ENCODE data around the gene MPV17L2. TPM values are rescaled to one million over a fixed set of nuclear protein-coding genes. Genes with fewer than 3 reads are reported as not detected.
A peak's percentile ranks its signal among the peaks of the same experiment; 100 is the strongest.

The MPV17L2 gene
- total and polyA plus RNA-seq, 2 donors (not counting 3 experiments of a cell fraction or from before 2014, with no cell fraction given) = 13.8 to 27.6 TPM

DNA sequence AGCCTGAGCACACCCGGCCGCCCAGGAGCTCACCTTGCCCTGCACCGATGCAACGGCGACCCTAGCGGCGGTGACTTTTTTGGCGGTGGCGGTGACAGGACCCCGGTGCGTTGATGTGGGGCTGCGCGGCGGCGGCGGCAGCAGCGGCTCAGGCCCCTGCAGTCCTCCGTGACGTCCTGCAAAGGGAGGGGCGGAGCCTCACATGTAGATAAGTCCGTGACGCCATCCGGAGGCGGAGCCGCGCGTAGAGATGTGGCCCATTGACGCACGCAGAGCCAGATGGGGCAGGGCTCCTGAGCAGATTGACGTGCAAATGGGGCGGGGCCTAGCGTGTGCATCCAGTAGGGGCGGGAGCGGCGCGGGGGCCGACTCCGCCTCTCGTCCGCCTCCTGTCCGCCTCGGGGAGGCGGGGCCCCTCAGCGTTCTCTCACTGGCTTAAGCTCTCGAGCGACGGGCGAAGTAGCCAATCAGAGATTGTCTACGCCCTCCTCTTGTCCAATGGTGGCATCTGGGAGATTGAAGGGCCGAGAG is 10.9 kb downstream of the MPV17L2 start, which contains the start of gene RAB3A:
Gene RAB3A (minus strand): TSS at position 180 of the 531 bp plus-strand sequence. CDS start 1,302 bp downstream, outside the sequence.
- DNase-seq (ENCODE audit: low read depth, low spot score) (peak; percentile 100), FAIRE-seq (peak; percentile 99)
- H2AFZ ChIP-seq (ENCODE audit: low read depth, low read length) = peak within 1 kb of the TSS; percentile 78
- peak within 1 kb of the TSS; percentile 46 to 81 (median 75) for H3K4me3 ChIP-seq (replicated peaks in 1 of 3; ENCODE audit: insufficient read depth in 1 of 3, low read depth in 1 of 3, low read length in 3 of 3)
- intact Hi-C loops (cut with micrococcal nuclease) (loop anchor here (1.0 to 2.0 kb wide), 3 partner anchors 11 to 119 kb away; partner anchors contain the start of genes LSM4, MPV17L2 and PIK3R2), dilution Hi-C loops (cut with MboI; ENCODE audit: extremely low pct_ligation_motif_present, low sequenced_read_pairs) (no loop called here)
- no peaks in the 10 kb centered on the region for H4K20me1 ChIP-seq (replicated peaks; ENCODE audit: control insufficient read depth, extremely low read depth, insufficient read depth, low read length)
- ChIA-PET POLR2A (interaction anchor here (1.1 kb wide), 1 partner anchor 78 kb away, joined by 5 read pairs; the partner anchor contains the start of gene JUND), CTCF (interaction anchor here (0.6 to 3.9 kb wide), 7 partner anchors 8 to 125 kb away, joined by 3 to 45 read pairs (median 6); partner anchors contain the start of gene MPV17L2)
- H3K79me2 ChIP-seq (ENCODE audit: control insufficient read depth, insufficient read depth, low read length) = no peaks in the 10 kb centered on the region
- H3K27ac ChIP-seq (ENCODE audit: insufficient read depth, low read depth, low read length) = peak within 1 kb of the TSS; percentile 88
- H3K4me1 ChIP-seq (ENCODE audit: control insufficient read depth, extremely low read depth, insufficient read depth, low read length) = peaks cover 10% of the 10 kb centered on the region
- peak within 1 kb of the TSS; percentile 80 for H3K9ac ChIP-seq (replicated peaks; ENCODE audit: extremely low read depth, insufficient read depth, low read length)
- TF ChIP-seq POLR2A (IDR thresholded peaks at IDR 0.05; ENCODE audit: low read depth, low read length) (no peak), GATA2 (IDR thresholded peaks at IDR 0.05; ENCODE audit: insufficient read depth, insufficient read length, low read depth, low read length) (no peak), FOS (IDR thresholded peaks at IDR 0.05; ENCODE audit: borderline replicate concordance, insufficient read depth, low read length) (no peak), JUN (IDR thresholded peaks at IDR 0.05; ENCODE audit: borderline replicate concordance, insufficient read depth, insufficient read length, low read depth) (no peak), MYC (IDR thresholded peaks at IDR 0.05; ENCODE audit: low read depth, low read length) (no peak), EZH2 (IDR thresholded peaks at IDR 0.05; ENCODE audit: borderline replicate concordance, low read depth, low read length, severe bottlenecking) (no peak), POLR2AphosphoS5 (IDR thresholded peaks at IDR 0.05; ENCODE audit: insufficient read depth, low read depth, low read length) (no peak)
- TF ChIP-seq, protein P1, sequence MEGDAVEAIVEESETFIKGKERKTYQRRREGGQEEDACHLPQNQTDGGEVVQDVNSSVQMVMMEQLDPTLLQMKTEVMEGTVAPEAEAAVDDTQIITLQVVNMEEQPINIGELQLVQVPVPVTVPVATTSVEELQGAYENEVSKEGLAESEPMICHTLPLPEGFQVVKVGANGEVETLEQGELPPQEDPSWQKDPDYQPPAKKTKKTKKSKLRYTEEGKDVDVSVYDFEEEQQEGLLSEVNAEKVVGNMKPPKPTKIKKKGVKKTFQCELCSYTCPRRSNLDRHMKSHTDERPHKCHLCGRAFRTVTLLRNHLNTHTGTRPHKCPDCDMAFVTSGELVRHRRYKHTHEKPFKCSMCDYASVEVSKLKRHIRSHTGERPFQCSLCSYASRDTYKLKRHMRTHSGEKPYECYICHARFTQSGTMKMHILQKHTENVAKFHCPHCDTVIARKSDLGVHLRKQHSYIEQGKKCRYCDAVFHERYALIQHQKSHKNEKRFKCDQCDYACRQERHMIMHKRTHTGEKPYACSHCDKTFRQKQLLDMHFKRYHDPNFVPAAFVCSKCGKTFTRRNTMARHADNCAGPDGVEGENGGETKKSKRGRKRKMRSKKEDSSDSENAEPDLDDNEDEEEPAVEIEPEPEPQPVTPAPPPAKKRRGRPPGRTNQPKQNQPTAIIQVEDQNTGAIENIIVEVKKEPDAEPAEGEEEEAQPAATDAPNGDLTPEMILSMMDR (IDR thresholded peaks at IDR 0.05; ENCODE audit: extremely low read depth in 1 of 2, insufficient read depth in 1 of 2, low read depth in 1 of 2, low read length in 2 of 2) = no peak
- TF ChIP-seq, protein P2, sequence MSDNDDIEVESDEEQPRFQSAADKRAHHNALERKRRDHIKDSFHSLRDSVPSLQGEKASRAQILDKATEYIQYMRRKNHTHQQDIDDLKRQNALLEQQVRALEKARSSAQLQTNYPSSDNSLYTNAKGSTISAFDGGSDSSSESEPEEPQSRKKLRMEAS (IDR thresholded peaks at IDR 0.05; ENCODE audit: insufficient read depth, insufficient read length) = no peak
- BruUV-seq (replicated peaks) = no TSS peak
- H3K36me3 ChIP-seq (ENCODE audit: control insufficient read depth in 2 of 2, extremely low read depth in 1 of 2, insufficient read depth in 2 of 2, low read length in 2 of 2) = no peaks in the 10 kb centered on the region
- H3K27me3 ChIP-seq (ENCODE audit: control insufficient read depth in 2 of 2, insufficient read depth in 2 of 2, low read length in 2 of 2) = peaks cover 0 to 2% of the 10 kb centered on the region in 2 experiments
- peak within 1 kb of the TSS; percentile 87 for H3K4me2 ChIP-seq (ENCODE audit: insufficient read depth, low read length)
- no peaks in the 10 kb centered on the region for H3K9me1 ChIP-seq (replicated peaks; ENCODE audit: control insufficient read depth, extremely low read depth, insufficient read depth, low read length)
- H3K9me3 ChIP-seq (replicated peaks; ENCODE audit: control insufficient read depth, insufficient read depth, low read length) = no peaks in the 10 kb centered on the region
